SH-SY5Y (cell line): ENCODE measurements around the gene CLEC16A.

Experiments used
- GATA2 ChIP-seq: IDR thresholded peaks from 2 replicates; pipeline ENCODE4 v1.6.1; 2011; ENCODE audit warnings: mild to moderate bottlenecking, low read depth, low read length
- GATA3 ChIP-seq: IDR thresholded peaks from 2 replicates; pipeline ENCODE4 v1.6.1; 2011; ENCODE audit warnings: low read depth, mild to moderate bottlenecking, low read length, moderate library complexity

- no peak for TF ChIP-seq GATA2
- TF ChIP-seq GATA3: no peak
These were observed 21.2 kb upstream of the CLEC16A start for GRCh38 chr16:10923146-10923649.
